DND-41 (cell line): Measurements from ENCODE around the gene PCDH9.

ENCODE experiments used
- CTCF ChIP-seq: IDR thresholded peaks from 2 replicates; pipeline ENCODE4 v1.5.1; 2012; ENCODE audit warnings: borderline replicate concordance, low read length, moderate library complexity, mild to moderate bottlenecking; ENCODE audit not compliant: poor library complexity, severe bottlenecking; ENCODE audit errors: extremely low read depth
- EZH2 ChIP-seq: IDR thresholded peaks from 3 replicates; pipeline ENCODE4 v1.6.1; 2012; ENCODE audit warnings: borderline replicate concordance, low read depth, mild to moderate bottlenecking, moderate library complexity, low read length, inconsistent platforms; ENCODE audit not compliant: severe bottlenecking

DNA sequence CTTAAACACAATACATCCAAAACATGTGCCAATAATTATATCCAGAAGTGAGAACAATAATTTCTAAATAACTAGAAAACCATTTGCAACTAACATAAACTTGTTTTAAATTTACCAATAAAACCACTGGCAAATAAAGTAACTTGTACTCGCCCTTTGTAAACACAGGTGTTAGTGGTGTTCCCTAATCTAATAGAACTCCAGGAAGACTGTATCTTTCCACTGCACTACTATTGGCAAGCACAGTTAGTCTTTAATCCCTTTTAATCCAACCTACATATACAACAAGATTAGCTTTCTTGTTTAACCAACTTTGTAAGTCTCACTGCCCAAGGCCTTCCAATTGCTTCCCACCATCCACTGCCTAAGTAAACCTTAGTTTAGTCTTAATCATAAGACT is 79.5 kb downstream of the PCDH9 start:
- TF ChIP-seq CTCF (no peak), EZH2 (no peak)
